Measurements from ENCODE around the gene BNC2.

Gene BNC2

GRCh38 chr9:16361939-16362338, 508.5 kb downstream of the BNC2 start:
- Histone ChIP-seq H3K4me1 (ENCODE audit: control insufficient read depth in 1 of 2, insufficient read depth in 2 of 2, low read length in 2 of 2) (no peaks in the 10 kb centered on the region), H3K27ac (ENCODE audit: low read length) (no peak overlapping the region), H3K36me3 (ENCODE audit: control insufficient read depth in 1 of 2, insufficient read depth in 2 of 2, low read length in 2 of 2) (no peaks in the 10 kb centered on the region), H3K9me3 (ENCODE audit: control insufficient read depth in 1 of 2, low read length in 2 of 2) (no peaks in the 10 kb centered on the region), H3K4me3 (ENCODE audit: low read depth in 1 of 2, low read length in 2 of 2) (no peak overlapping the region), H3K27me3 (ENCODE audit: low read depth, low read length) (no peaks in the 10 kb centered on the region)

- H3K36me3 ChIP-seq (ENCODE audit: control insufficient read depth in 1 of 2, insufficient read depth in 2 of 2, low read length in 2 of 2) = no peaks in the 10 kb centered on the region
- H3K27me3 ChIP-seq (ENCODE audit: low read depth, low read length) = no peaks in the 10 kb centered on the region
- no peaks in the 10 kb centered on the region for H3K4me1 ChIP-seq (ENCODE audit: control insufficient read depth in 1 of 2, insufficient read depth in 2 of 2, low read length in 2 of 2)
- H3K27ac ChIP-seq (ENCODE audit: low read length) = no peak overlapping the region
- no peak overlapping the region for H3K4me3 ChIP-seq (ENCODE audit: low read depth in 1 of 2, low read length in 2 of 2)
- no peaks in the 10 kb centered on the region for H3K9me3 ChIP-seq (ENCODE audit: control insufficient read depth in 1 of 2, low read length in 2 of 2)
Observed at GRCh38 chr9:16361118-16361517, 509.4 kb downstream of the BNC2 start.

DNA sequence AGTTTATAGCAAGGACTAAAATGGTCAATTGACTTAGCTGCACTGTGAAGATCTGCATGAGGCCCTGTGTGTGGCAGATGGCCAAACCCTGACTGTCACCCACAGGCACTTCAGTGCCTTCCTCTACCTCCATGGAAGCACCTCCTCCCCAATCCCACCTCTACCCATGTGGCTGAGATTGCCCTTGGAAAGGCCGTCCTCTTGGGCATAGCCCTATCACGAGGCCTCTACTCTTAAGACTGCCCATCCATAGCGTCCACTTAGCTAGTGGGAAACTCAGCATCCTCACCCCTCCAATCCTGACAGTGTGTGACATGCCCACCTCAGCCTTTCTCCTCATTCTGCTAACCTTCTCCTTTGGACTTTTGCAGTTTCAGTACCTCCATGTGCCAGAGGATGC, 510.2 kb downstream of the BNC2 start:
- Histone ChIP-seq H3K27ac (ENCODE audit: low read length) (no peak overlapping the region), H3K36me3 (ENCODE audit: control insufficient read depth in 1 of 2, insufficient read depth in 2 of 2, low read length in 2 of 2) (no peaks in the 10 kb centered on the region), H3K4me1 (ENCODE audit: control insufficient read depth in 1 of 2, insufficient read depth in 2 of 2, low read length in 2 of 2) (no peaks in the 10 kb centered on the region), H3K4me3 (ENCODE audit: low read depth in 1 of 2, low read length in 2 of 2) (no peak overlapping the region), H3K9me3 (ENCODE audit: control insufficient read depth in 1 of 2, low read length in 2 of 2) (no peaks in the 10 kb centered on the region), H3K27me3 (ENCODE audit: low read depth, low read length) (no peaks in the 10 kb centered on the region)
